ENCODE results near the gene ZFHX3. TPM values are rescaled to one million over a fixed set of nuclear protein-coding genes. Genes with fewer than 3 reads are reported as not detected.
"Not testable (repeated sequence)": the region's sequence is repeated elsewhere in the genome, so short reads cannot be mapped to it uniquely, and the experiment has no call there.

Gene ZFHX3
- total and polyA plus RNA-seq, 2 donors (not counting 1 experiment from before 2014, with no cell fraction given), result 0.54 to 6.6 TPM

DNA sequence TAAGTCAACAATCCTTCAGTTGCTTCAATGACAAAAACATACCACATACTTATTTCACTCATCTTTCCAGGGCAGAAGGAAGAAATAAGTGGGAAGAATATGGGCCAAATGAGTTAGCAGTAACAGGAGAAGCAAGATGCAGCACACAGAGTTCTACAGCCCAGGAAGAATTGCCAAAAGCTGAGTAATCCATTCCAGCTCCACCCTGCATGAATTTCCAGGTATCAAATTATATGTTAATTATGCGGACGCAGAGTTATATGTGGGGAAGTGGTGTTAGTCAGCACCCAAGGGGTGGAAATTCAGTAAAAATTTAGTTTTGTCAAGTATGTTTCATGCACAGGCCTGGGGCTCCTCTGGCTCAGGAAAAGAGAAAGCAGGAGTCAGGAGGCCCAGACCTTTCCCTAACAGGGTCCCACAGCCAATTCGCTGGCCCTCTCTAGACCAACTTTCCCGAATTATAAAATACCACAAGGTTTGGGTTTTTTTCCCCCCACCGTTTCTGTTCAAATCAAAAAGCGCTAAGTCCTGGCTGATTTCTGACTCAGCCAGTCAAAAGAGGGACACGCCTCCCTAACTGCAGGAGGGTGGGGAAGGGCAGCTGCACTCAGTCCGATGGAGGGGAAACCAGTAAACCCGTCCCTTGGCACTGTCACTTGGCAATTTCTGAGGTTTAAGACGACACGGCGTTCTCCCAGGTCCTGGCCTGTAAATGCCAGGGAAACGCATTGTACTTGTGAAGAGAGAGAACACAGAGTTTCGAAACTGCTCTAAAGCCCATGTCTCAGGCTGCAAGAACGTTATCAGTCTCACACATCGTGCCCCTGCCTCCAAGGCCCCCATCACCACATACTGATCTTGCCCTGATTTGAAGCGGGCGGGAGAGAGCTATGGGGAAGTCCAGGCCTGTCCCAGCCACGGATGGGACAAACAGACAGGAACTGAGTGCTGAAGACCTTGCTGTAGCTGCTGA lies 58.1 kb downstream of the ZFHX3 start:
- H3K4me1 ChIP-seq (ENCODE audit: control insufficient read depth in 2 of 2, insufficient read depth in 2 of 2, low read length in 2 of 2), result no peaks in the 10 kb centered on the region
- no peak overlapping the region for H3K9ac ChIP-seq (ENCODE audit: low read length)
- H3K27me3 Mint-ChIP-seq, result no peaks in the 10 kb centered on the region
- ChIA-PET POLR2A (no interaction called here), CTCF (interaction anchor here (0.5 kb wide), 1 partner anchor 487 kb away, joined by 3 read pairs; no protein-coding TSS in a partner anchor)
- H3K27me3 ChIP-seq (replicated peaks in 1 of 4; ENCODE audit: control extremely low read depth in 1 of 4, control insufficient read depth in 3 of 4, insufficient read depth in 4 of 4, low read length in 3 of 4), result no peaks in the 10 kb centered on the region
- no peaks in the 10 kb centered on the region for H4K20me1 ChIP-seq (ENCODE audit: control insufficient read depth, insufficient read depth, low read length, poor library complexity, severe bottlenecking)
- H3K36me3 ChIP-seq (replicated peaks in 1 of 2; ENCODE audit: control extremely low read depth in 1 of 2, control insufficient read depth in 1 of 2, extremely low read depth in 1 of 2, insufficient read depth in 2 of 2, low read length in 1 of 2), result no peaks in the 10 kb centered on the region
- no peak overlapping the region for H3K4me2 ChIP-seq (replicated peaks; ENCODE audit: low read depth, low read length, poor library complexity, severe bottlenecking)
- H3K4me3 ChIP-seq (ENCODE audit: control extremely low read depth in 1 of 5, extremely low read depth in 1 of 5, insufficient read depth in 1 of 5, low read depth in 2 of 5, low read length in 4 of 5), result no peak overlapping the region
- no peaks in the 10 kb centered on the region for H3K9me3 ChIP-seq (ENCODE audit: control extremely low read depth in 1 of 3, control insufficient read depth in 2 of 3, insufficient read depth in 1 of 3, low read length in 2 of 3)
- DNase-seq (no peak), ATAC-seq (ENCODE audit: low read depth) (no peak)
- intact Hi-C loops (cut with micrococcal nuclease), result no loop called here
- peaks cover 2% of the 10 kb centered on the region for H3K4me1 Mint-ChIP-seq
- 61% methylated on average over 12 of the region's 19 CpGs for WGBS (ENCODE audit: insufficient coverage)
- H3K4me3 Mint-ChIP-seq, result no peak overlapping the region
- no peak overlapping the region for H3K27ac Mint-ChIP-seq
- no peaks in the 10 kb centered on the region for H3K79me2 ChIP-seq (ENCODE audit: control insufficient read depth, insufficient read depth, low read length)
- no peak for TF ChIP-seq EZH2 (IDR thresholded peaks at IDR 0.05; ENCODE audit: borderline replicate concordance, insufficient read depth, low read depth, low read length, poor library complexity, severe bottlenecking)
- TF ChIP-seq, protein P1, sequence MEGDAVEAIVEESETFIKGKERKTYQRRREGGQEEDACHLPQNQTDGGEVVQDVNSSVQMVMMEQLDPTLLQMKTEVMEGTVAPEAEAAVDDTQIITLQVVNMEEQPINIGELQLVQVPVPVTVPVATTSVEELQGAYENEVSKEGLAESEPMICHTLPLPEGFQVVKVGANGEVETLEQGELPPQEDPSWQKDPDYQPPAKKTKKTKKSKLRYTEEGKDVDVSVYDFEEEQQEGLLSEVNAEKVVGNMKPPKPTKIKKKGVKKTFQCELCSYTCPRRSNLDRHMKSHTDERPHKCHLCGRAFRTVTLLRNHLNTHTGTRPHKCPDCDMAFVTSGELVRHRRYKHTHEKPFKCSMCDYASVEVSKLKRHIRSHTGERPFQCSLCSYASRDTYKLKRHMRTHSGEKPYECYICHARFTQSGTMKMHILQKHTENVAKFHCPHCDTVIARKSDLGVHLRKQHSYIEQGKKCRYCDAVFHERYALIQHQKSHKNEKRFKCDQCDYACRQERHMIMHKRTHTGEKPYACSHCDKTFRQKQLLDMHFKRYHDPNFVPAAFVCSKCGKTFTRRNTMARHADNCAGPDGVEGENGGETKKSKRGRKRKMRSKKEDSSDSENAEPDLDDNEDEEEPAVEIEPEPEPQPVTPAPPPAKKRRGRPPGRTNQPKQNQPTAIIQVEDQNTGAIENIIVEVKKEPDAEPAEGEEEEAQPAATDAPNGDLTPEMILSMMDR (IDR thresholded peaks at IDR 0.05), result no peak
- no peaks in the 10 kb centered on the region for H3K9me3 Mint-ChIP-seq (ENCODE audit: insufficient read depth)
- H3K27ac ChIP-seq (ENCODE audit: low read length in 2 of 2), result no peak overlapping the region
- no peak overlapping the region for H2AFZ ChIP-seq (ENCODE audit: insufficient read depth, low read depth, low read length, poor library complexity, severe bottlenecking)

DNA sequence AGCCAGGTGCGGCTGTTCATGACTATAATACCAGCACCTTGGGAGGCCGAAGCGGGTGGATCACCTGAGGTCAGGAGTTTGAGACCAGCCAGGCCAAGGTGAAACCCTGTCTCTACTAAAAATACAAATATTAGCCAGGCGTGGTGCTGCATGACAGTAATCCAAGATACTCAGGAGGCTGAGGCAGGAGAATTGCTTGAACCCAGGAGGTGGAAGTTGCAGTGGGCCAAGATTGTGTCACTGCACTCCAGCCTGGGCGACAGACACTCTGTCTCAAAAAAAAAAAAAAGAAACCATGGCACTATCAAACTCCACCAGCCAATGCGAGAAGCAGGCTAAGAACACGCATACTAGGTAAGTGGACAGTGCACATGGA lies 58.7 kb downstream of the ZFHX3 start:
- H3K27ac ChIP-seq (ENCODE audit: low read length in 2 of 2); H3K27ac Mint-ChIP-seq; CTCF ChIA-PET; H3K79me2 ChIP-seq (ENCODE audit: control insufficient read depth, insufficient read depth, low read length); POLR2A ChIA-PET; H3K4me1 Mint-ChIP-seq; H3K9me3 ChIP-seq (ENCODE audit: control extremely low read depth in 1 of 3, control insufficient read depth in 2 of 3, insufficient read depth in 1 of 3, low read length in 2 of 3); H3K4me3 Mint-ChIP-seq; H3K27me3 ChIP-seq (replicated peaks in 1 of 4; ENCODE audit: control extremely low read depth in 1 of 4, control insufficient read depth in 3 of 4, insufficient read depth in 4 of 4, low read length in 3 of 4); H3K36me3 ChIP-seq (replicated peaks in 1 of 2; ENCODE audit: control extremely low read depth in 1 of 2, control insufficient read depth in 1 of 2, extremely low read depth in 1 of 2, insufficient read depth in 2 of 2, low read length in 1 of 2); ATAC-seq (ENCODE audit: low read depth); H3K4me2 ChIP-seq (replicated peaks; ENCODE audit: low read depth, low read length, poor library complexity, severe bottlenecking); H3K9ac ChIP-seq (ENCODE audit: low read length); H3K4me3 ChIP-seq (ENCODE audit: control extremely low read depth in 1 of 5, extremely low read depth in 1 of 5, insufficient read depth in 1 of 5, low read depth in 2 of 5, low read length in 4 of 5); DNase-seq; H3K9me3 Mint-ChIP-seq (ENCODE audit: insufficient read depth); H3K27me3 Mint-ChIP-seq; H2AFZ ChIP-seq (ENCODE audit: insufficient read depth, low read depth, low read length, poor library complexity, severe bottlenecking); intact Hi-C loops (cut with micrococcal nuclease); H4K20me1 ChIP-seq (ENCODE audit: control insufficient read depth, insufficient read depth, low read length, poor library complexity, severe bottlenecking); H3K4me1 ChIP-seq (ENCODE audit: control insufficient read depth in 2 of 2, insufficient read depth in 2 of 2, low read length in 2 of 2): not testable (repeated sequence)
- WGBS (ENCODE audit: insufficient coverage), result 100% methylated on average over 4 of the region's 7 CpGs

Data from B cell (primary cell).